Kidney epithelial cell (primary cell): ENCODE measurements around the gene DENND2A. TPM values are rescaled to one million over a fixed set of nuclear protein-coding genes. Genes with fewer than 3 reads are reported as not detected.

Experiments
- DNase-seq: peaks from one replicate; pipeline ENCODE4 v3.0.0-alpha.2; 2010; ENCODE audit warnings: low read depth
- H3K27me3 ChIP-seq: 2 replicates; pipeline ENCODE4 v1.6.0; 2011; ENCODE audit warnings: low read length; ENCODE audit not compliant: control insufficient read depth, insufficient read depth
- H3K36me3 ChIP-seq: 2 replicates; pipeline ENCODE4 v1.5.1; 2011; ENCODE audit warnings: low read length; ENCODE audit not compliant: control insufficient read depth, insufficient read depth
- H3K4me3 ChIP-seq: 2 replicates; pipeline ENCODE4 v1.5.1; 2011; ENCODE audit warnings: low read depth, mild to moderate bottlenecking, control low read depth, low read length
- total RNA-seq: library from RNA; depleted of rRNA; stranded (reverse); fragments of >200 nt; gene quantifications from 2 replicates; pipeline ENCODE4 v1.2.3, GENCODE V29; 2015
- TF ChIP-seq, protein P1 (sequence below): IDR thresholded peaks from 2 replicates; pipeline ENCODE4 v1.5.1; 2011; ENCODE audit warnings: mild to moderate bottlenecking, moderate library complexity, low read length, control low read depth, inconsistent platforms; ENCODE audit not compliant: insufficient read depth, poor library complexity, severe bottlenecking

DENND2A gene
- total RNA-seq, 1 donor from 2014 or later = 14.8 TPM

GRCh38 chr7:140604076-140604475, 36.5 kb downstream of the DENND2A start:
- H3K27me3 ChIP-seq = no peaks in the 10 kb centered on the region
- TF ChIP-seq, protein P1, sequence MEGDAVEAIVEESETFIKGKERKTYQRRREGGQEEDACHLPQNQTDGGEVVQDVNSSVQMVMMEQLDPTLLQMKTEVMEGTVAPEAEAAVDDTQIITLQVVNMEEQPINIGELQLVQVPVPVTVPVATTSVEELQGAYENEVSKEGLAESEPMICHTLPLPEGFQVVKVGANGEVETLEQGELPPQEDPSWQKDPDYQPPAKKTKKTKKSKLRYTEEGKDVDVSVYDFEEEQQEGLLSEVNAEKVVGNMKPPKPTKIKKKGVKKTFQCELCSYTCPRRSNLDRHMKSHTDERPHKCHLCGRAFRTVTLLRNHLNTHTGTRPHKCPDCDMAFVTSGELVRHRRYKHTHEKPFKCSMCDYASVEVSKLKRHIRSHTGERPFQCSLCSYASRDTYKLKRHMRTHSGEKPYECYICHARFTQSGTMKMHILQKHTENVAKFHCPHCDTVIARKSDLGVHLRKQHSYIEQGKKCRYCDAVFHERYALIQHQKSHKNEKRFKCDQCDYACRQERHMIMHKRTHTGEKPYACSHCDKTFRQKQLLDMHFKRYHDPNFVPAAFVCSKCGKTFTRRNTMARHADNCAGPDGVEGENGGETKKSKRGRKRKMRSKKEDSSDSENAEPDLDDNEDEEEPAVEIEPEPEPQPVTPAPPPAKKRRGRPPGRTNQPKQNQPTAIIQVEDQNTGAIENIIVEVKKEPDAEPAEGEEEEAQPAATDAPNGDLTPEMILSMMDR = no peak
- no peak overlapping the region for H3K4me3 ChIP-seq

GRCh38 chr7:140601566-140602174, 38.9 kb downstream of the DENND2A start:
- H3K4me3 ChIP-seq = no peak overlapping the region
- no peak for DNase-seq
- H3K27me3 ChIP-seq = no peaks in the 10 kb centered on the region
- TF ChIP-seq, protein P1 = no peak
- H3K36me3 ChIP-seq = no peaks in the 10 kb centered on the region

More at GRCh38 chr7:140604076-140604475, 36.5 kb downstream of the DENND2A start:
- no peak for DNase-seq
- H3K36me3 ChIP-seq = no peaks in the 10 kb centered on the region

DNA sequence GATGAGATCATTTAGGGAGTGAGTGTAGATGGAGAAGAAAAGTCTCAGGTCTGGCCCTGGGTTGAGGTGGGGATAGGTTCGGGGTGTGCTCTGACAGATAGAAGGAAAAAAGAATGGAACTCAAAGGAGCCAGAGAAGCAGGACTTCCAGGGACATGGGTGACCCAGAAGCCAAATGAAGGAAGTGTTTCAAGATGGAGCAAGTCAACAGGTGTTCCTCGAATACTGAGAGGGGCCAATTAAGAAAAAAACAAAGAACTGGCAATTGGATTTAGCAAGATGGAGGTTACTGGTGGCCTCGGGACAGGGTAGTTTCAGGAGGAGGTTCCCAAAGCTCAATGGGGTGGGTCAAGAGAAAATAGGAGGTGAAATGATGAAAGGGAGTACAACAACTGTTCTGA, 40.3 kb downstream of the DENND2A start:
- Histone ChIP-seq H3K27me3 (no peaks in the 10 kb centered on the region), H3K4me3 (no peak overlapping the region), H3K36me3 (no peaks in the 10 kb centered on the region)
- TF ChIP-seq, protein P1 = no peak
- no peak for DNase-seq

- TF ChIP-seq, protein P1 = no peak
- DNase-seq = no peak
- H3K36me3 ChIP-seq = no peaks in the 10 kb centered on the region
Observed at GRCh38 chr7:140597428-140597949, 43.1 kb downstream of the DENND2A start.

GRCh38 chr7:140596519-140597427, 43.8 kb downstream of the DENND2A start:
- TF ChIP-seq, protein P1 = no peak
- DNase-seq = no peak
- no peaks in the 10 kb centered on the region for H3K36me3 ChIP-seq
- H3K4me3 ChIP-seq = no peak overlapping the region
- no peaks in the 10 kb centered on the region for H3K27me3 ChIP-seq

More at GRCh38 chr7:140597428-140597949, 43.1 kb downstream of the DENND2A start:
- Histone ChIP-seq H3K4me3 (no peak overlapping the region), H3K27me3 (no peaks in the 10 kb centered on the region)
